ENCODE results near the gene RPL38.
A peak's percentile ranks its signal among the peaks of the same experiment; 100 is the strongest.

Gene RPL38

DNA sequence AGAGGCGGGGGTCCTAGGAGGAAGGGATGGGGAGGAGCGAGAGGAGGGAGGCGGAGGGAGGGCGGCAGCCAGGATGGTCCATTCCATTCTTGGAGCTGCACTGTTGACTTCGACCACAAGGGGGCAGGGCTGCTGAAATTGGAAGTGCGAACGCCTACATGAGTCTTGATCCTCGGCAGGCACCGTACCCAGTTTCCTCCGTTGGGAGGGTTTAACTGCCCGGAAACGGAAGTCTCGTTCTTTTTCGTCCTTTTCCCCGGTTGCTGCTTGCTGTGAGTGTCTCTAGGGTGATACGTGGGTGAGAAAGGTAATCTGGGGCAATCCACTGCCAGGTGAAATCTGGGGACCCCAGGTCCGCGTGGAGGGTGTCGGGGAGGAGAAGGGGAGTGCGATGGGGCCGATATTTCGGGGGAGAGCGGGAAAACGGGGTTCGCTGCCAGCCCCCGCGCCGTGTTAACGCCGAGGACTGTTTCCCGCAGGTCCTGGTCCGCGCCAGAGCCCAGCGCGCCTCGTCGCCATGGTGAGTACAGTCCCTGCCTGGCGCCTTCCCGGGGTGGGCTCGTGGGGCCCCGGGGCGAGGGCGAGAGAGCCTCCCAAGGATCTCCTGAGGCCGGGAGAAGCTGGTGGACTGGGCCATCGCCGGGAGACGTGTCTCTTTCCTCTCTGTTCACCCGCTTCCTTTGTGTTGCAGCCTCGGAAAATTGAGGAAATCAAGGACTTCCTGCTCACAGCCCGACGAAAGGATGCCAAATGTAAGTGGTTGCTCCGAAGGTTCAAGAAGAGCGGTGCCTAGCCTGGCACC, at the start of gene RPL38:
Gene RPL38 (plus strand): TSS at position 240 of the 802 bp plus-strand sequence. CDS start 278 bp downstream, at position 518.
- peak; percentile 92 for FAIRE-seq

DNA sequence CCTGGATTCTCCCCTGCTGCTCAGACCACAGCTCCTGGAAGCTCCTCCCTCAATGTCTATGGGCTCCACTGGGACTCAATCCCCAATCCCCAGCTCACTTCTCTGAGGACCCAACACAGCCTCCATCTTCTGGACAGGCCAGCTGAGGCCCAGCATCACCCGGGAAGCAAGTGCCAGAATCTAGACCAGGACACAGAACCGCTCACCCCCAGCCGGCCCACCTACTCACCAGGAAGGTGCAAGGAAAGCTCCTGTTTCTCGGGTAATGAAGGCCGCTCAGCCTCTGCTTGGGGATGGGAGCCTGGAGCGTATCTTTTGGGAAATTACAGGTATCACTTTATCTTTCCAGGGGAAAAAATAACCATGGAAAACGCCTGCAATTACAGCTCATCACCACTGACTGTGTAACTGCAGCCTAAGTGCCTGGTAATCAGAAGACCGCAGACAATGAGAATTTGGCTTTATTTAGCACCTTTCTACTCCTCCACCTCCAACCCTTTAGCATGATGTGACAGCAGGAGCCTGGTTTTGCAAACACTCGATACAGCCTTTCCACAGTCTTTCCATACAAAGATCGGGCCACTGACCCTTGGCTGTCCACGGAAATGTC, 49.6 kb upstream of the RPL38 start:
- no peak for FAIRE-seq

DNA sequence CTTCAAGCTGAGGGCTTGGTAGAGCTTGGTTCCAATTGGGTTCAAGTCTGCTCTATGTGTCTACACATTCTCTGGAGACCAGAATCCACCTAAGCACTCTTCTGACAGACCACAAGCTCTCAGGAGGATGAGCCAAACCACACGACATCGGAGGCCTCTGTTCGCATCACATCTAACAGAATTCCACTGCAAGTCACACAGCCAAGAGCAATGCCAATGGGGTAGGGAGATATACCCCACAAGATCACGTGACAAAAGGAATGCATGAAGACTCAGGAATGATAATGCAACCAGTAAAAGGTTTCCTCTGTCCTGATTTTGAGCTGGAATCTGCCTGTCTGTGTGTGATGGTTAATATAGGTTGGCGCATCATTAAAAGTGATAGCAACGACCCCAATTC, 46.6 kb upstream of the RPL38 start:
- no peak for FAIRE-seq

DNA sequence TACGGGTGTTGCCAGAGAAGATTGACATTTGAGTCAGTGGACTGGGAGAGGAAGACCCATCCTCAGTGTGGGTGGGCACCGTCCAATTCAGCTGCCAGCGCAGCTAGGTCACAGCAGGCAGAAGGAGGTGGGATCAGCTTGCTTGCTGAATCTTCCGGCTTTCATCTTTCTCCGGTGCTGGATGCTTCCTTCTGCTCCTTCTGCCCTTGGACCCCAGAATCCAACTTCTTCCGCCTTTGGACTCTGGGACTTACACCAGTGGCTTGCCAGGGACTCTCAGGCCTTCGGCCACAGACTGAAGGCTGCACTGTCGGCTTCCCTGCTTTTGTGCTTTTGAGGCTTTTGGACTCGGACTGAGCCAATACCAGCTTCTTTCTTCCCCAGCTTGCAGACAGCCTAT, 46.1 kb upstream of the RPL38 start:
- no peak for FAIRE-seq

DNA sequence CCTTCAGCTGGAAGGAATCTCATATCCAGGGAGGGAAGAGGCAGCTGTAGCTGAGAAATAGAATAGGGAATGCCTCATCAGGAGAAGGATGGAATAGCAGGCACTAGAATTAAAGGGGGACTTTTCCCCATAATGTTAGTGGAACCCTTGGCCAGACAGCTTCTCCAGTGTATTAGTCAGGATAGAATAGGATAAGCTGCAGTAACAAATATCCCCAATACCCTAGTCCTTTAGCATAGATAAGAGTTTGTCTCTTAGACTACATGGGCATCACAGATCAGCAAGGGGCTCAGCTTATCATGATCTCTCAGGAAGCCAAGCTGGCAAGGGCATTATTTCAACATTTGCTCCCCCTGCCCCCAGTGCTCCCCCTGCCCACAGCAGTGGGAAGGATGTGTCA, 44.7 kb upstream of the RPL38 start:
- no peak for FAIRE-seq

DNA sequence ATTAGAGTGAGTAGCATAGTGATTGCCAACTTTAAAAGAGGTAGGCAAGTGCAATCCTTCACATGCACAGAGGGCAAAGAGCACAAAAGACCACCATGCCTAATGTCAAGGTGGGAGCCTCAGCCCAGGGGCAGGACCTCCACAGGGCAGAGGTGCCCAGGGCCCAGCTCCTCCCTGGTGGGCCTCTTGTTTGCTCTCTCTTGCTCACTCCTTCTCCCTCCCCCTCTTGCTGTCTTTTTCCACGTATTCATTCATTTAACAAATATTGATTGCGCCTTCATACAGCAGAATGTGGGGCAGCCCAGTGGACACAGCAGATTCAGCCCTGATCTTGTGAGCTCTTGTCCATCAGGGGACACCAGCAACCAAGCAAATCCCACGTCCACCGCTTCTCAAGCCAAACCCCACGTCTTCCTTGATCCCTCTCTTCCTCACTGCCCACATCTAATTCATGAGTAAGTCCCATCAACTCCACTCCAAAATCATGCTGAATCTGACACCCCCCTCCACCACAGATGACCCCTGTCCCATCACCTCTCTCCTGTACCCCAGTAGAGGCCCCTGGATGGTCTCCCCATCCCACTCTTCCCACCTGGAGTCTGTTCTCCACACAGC, 44.1 kb upstream of the RPL38 start:
- FAIRE-seq: no peak

DNA sequence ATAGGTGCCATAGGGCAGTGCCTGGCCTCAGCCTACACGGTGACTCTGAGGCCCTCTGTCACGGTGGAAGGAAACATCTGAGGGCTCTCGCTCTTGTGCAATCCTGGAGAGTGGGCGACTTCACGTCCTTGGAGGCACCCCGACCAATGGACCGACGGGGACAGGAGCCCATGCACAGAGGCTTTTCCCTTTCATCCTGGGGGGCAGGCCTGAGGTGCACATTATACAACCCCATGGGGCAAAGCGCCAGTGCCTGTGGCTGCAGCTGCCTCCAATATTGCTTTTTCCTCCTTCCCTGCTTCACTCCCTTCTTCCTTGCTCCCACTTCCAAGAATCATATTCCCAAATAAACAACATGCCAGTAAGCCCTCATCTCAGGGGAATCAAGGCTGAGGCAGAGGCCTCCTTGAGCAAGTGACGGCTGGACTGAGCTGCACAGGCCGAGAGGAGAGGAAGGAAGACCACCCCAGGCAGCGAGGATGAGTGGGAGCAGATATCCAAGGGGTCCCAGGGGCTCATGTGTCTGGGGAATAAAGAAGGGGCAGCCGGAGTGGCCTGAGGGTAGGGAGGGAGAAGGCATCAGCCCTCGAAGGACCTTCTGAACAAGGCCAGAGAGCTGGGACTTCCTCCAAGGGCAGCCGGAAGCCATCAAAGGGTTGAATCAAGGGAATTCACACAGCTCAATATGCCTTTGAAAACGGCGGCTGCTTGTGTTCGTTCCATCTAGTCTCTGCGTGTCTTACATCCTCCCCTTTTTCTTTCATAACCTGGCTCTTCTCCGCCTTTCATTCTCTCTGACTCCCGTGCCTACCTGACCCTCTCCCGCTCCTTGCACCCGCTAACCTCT, 42.6 kb upstream of the RPL38 start:
- no peak for FAIRE-seq

DNA sequence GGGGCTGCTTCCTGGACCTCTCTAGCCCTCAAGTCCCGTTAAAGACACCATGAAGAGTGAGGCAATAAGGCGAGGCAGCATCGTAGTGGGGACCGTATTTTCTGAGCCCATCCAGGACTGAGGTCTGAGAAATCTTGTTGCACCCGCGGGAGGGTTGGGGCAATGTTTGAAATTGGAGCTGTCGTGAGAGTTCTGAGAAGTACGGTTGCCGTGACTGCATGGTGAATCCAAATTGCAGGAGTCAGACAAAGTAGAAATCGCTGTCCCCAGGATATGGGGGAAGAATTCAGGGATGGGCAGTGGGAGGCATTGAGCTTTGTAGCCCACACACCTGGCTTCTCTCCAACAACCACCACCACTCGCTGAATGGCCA, 42.0 kb upstream of the RPL38 start:
- FAIRE-seq: no peak

DNA sequence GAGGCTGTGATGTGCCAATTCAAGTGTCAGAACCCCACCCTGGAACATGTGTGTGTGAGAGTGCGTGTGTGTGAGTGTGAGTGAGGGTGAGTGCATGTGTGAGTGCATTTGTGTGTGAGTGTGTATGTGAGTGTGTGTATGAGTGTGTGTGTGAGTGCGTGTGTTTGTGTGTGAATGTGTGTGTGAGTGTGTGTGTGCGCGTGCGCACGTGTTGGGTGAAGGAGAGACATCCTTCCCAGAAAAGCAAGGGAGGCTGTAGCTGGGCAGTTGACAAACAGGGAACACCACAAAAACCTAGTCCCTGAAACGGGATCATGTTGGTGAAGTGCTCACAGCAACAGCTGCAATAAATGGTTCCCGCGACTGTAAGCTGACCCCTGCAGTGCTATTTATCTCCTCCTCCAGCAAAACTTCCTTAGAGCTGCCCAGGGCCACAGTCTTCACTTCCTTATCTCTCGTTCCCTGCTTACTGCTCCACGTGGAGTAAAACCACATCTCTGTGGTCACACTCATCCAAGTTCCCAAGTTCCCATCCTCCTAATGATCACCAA, 40.1 kb upstream of the RPL38 start:
- FAIRE-seq: no peak

DNA sequence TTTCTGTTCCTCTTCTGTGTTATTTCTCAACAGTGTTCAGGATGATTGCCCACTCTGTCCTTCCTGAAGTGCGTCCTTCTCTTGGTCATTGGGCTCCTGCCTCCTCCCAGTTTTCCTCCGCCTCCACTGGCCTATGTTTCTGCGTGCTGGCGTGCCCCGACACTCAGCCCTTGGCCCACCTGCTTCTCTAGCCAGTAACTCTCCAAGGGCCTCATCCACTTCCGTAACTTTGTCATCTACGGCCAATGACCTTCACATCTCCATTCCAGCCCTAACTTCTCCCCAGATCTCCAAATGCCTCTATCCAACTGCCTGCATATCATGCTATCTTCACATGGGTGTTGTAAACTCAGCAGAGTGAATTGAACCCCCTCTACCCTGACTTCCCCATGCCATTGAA, 39.6 kb upstream of the RPL38 start:
- FAIRE-seq: no peak

DNA sequence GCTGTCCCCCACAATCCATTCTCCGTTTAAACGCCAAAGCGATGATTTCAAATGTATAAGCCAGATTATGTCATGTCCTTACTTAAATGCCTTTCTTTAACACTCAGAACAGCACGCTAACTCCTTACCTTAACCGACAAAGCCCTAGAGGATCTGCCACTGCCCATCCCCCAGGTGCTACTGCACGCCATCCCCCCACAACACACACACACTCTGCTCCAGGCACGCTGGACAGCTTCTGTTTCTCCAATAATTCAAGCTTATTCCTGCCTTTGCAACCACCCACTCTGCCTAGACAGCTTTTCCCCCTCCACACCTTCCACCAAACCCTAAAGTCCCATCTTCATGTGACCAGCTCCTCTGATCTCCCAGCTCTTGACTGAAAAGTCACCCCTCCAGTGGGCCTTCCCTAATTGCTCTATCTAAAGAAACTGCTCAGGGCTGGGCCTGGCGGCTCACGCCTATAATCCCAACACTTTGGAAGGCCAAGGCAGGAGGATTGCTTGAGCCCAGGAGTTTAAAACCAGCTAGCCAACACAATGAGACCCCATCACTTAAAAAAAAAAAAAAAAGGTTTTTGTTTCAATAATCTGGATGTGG, 38.9 kb upstream of the RPL38 start:
- no peak for FAIRE-seq

DNA sequence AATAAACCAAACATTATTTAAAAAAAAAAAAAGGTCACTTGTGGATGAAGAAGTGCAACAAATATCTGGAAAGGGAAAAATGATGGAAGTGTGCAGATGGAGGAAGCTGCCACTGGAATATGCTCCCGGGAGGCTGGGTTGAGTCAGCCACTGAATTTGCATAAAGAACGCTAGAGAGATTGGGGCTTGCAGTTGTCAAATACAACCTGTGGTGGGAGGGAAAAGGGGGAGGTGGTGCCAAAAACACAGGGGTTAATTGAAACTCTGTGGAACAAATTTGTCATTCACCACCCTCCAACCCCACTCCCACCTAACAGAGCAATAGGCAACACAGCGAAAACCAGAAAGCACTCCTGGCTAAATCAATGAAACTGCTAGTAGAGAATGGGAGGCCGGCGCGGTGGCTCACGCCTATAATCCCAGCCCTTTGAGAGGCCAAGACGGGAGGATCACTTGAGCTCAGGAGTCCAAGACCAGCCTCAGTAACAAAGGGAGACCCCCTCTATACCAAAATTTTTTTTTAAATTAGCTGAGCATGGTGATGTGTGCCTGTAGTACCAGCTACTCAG, 37.6 kb upstream of the RPL38 start:
- FAIRE-seq: no peak

DNA sequence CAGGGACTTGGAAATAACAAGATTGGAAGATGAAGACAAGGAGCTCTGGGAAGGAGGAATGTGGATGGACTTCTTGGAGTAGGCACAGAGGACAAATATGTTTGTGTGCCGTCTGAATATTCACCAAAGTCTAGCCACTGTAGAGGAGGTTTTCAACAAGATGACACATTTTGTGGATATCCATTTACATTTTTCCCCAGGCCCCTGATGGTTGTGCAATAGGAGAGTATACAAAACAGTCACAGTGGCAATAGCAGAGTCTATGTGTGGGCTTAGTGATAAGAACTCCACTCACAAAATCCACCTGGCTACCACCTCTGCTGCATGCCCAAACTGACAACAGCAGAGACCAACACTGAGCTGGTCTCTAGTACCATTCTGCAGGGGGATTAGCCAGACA, 32.6 kb upstream of the RPL38 start:
- FAIRE-seq: no peak

DNA sequence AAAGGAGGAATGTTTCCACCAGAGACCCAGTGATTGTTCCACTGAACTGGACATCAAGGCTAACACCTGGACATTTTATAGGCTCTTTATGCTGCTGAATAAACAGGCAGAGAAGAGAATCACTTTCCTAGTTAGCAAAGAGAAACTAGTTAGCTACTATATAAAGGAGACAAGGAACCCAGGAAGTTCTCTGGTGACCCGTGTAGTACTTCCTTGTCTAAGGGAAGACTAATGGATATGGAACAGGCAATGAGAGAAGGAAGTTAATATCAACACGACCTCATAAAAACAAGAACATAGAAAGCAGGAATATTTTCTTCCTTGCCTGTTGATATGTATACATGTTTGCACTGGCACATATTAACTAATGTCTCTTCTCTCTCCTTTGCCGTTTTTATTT, 30.8 kb upstream of the RPL38 start:
- no peak for FAIRE-seq

DNA sequence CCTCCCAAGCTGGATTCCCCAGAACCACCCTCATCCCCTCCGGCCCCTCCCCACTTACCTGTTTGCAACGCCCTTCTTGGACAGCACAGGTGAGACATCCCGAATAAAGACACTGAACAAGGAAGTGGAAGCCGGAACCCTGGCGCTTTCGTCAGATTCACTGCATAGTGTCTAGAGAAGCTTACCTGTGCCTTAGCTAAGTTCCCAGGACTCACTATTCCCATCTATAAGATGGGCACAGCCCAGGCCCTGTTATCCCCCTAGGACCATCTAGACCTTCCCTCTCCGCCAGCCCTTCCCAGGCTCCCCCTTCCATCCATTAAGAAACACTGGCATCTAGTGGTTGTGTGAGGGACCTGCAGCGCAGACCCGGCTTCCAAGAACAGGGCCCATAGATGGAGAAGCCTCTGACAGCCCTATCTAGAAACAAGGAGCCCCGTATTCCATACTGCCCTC, 26.9 kb upstream of the RPL38 start:
- peak; percentile 41 for FAIRE-seq

DNA sequence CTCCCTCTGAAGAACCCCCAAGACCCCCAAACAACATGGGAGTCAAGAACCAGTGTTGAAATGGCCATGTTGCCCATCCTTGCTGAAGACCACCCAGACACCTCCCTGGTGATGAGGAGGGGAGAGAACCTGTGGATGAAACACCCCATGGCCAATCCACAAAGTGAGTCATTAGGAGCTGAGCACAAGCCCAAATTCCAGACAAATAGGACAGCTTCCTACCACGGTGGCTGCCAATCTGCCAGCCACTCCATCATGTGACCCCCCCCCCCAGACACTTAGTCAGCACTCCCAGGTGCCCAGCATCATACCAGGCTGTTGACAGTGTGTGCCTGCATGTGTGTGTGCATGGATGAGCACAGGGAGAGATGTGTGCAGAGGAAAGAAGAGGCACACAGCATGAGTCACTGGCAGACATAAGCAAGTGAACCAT, 26.4 kb upstream of the RPL38 start:
- FAIRE-seq: no peak

DNA sequence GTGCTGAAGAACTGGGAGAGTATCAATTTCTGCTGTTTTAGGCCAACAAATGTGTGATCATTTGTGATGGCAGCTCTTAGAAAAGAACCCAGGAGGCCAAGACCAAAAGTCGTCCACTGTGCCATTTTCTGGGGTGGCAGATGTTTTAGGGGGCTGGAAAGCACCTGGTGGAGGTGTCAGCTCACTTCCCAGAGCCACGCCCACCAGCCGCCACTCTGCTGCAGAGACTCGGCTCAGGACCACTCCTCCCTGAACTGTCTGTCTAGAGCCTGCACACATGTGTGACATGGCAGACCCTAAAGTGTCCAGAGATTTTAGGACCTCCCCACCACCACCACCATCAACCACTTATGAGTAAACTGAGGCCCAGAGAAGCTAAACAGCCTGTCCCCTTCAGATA, 23.9 kb upstream of the RPL38 start:
- FAIRE-seq: no peak

DNA sequence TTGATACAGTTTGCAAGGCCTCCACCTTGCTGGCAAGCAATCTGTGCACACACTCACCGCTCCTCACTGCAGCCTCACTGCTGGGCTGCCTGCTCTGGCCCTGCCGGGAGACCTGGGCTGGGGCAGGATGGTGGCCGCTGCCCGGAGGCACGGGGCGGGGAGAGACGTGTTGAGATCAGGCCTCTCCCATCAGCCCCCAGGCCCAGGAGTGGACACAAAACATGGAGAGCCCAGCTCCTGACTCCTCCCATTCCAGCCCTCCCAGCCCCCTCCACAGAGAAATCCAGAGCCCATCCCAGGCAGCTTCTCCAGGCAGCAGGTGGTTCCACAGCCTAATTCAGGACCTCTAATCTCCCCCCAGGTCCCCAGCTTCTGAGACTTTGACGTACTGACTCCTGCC, 23.1 kb upstream of the RPL38 start:
- no peak for FAIRE-seq

DNA sequence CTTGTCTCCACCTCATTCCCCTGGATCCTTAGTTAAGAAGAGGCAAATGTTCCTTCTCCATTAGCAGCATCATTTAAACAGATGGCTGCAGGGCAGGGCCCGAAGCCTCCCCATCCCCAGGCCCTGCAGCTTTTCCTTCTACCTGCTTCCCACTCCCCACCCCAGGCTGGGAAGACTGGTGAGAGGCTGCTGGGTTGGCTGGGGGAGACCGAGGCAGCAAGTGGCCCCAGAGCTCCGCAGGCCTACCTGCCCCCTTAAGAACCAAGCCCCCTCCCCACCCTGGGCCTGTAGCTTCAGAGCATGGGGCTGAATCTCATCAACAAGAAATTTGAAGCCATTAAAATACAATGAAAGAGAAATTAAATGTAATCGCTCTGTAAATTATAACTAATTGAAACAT, 22.1 kb upstream of the RPL38 start:
- no peak for FAIRE-seq

DNA sequence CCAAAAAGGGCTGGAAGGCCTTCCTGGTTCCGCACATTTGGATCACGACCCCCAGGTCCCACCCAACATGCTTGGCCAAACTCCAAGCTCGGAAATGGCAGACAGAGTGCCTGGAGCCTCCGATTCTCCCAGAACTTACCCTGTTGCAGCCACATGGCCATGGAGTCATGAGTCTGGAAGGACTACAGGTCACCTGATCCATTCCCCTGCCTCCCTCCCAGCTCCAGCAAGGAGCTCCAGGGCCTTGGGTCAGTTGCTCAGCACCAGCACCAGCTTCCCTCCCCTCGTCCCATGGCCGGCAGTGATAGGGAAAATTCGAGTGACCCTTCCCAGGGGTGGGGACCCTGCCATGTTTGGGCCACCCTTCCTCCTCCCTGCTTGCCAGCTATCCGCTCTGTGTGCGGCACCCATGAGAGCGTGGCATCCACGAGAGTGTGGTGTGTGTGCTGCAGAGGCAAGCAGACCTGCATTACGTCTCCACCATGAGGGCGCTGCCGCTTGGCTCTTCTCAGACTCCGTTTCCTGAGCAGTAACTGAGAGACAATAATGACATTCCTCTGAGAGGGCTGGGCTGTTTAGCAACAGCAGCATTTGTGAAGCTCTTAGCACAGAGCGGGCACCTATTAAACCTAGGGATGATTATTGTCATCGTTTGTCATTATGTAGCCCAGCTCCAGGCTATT, 21.3 kb upstream of the RPL38 start:
- peak; percentile 60 for FAIRE-seq

DNA sequence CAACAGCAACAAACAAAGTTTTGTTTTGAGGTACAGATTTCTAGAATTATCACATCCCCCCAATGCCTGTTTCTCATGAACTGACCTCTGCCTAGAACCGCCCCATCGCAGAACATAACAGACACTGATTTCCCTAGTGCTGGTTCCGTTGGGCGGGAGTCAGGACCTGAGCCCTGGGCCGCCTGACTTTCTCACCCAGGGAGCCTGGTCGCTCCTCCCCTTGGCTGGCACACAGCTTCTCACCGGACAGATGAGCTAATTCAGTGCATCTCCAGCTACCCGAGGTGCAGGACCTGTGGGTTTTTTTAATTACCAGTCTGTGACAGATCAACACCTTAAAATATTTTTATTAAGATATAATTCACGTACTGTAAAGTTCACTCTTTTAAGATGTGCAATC, 20.1 kb upstream of the RPL38 start:
- no peak for FAIRE-seq
